ENCODE results near the gene FAM110A. TPM values are rescaled to one million over a fixed set of nuclear protein-coding genes. Genes with fewer than 3 reads are reported as not detected.
"Not testable (repeated sequence)": the region's sequence is repeated elsewhere in the genome, so short reads cannot be mapped to it uniquely, and the experiment has no call there.

FAM110A gene
- total and polyA plus RNA-seq, 8 donors: 1.8 to 8.4 (median 3.5) TPM

GRCh38 chr20:846894-847278 is 13.4 kb downstream of the FAM110A start:
- no peak for FAIRE-seq
- Histone ChIP-seq H3K4me1 (peaks cover 0 to 5% (median 0%) of the 10 kb centered on the region in 3 donors), H3K36me3 (no peaks in the 10 kb centered on the region), H3K27ac (no peak overlapping the region), H3K9me3 (no peaks in the 10 kb centered on the region), H3K27me3 (no peaks in the 10 kb centered on the region), H3K4me3 (no peak overlapping the region)
- 80 to 91% methylated on average over 7 of the region's 7 CpGs for WGBS, 2 donors
- DNase-seq: no peak
- ATAC-seq: no peak
- no peak for TF ChIP-seq CTCF (IDR thresholded peaks at IDR 0.05)
- intact Hi-C loops (cut with DNase I): no loop called here

- no peaks in the 10 kb centered on the region for H3K4me1 ChIP-seq
- H3K27me3 ChIP-seq: no peaks in the 10 kb centered on the region
- WGBS, 2 donors: 85% methylated on average over 5 of the region's 5 CpGs
- no peaks in the 10 kb centered on the region for H3K9me3 ChIP-seq
- H3K36me3 ChIP-seq: no peaks in the 10 kb centered on the region
- no peak overlapping the region for H3K4me3 ChIP-seq
- intact Hi-C loops (cut with DNase I): no loop called here
- no peak overlapping the region for H3K27ac ChIP-seq
- TF ChIP-seq CTCF (IDR thresholded peaks at IDR 0.05): no peak
- FAIRE-seq: no peak
- no peak for ATAC-seq
- no peak for DNase-seq
Observed at GRCh38 chr20:848193-848592, 14.7 kb downstream of the FAM110A start.

- not testable (repeated sequence) for FAIRE-seq, H3K27me3 ChIP-seq
- 91% methylated on average over 8 of the region's 8 CpGs for WGBS, 2 donors
Observed at GRCh38 chr20:848731-849130, 15.2 kb downstream of the FAM110A start.

GRCh38 chr20:853406-853996 is 20.0 kb downstream of the FAM110A start:
- intact Hi-C loops (cut with DNase I): no loop called here
- Histone ChIP-seq H3K27ac (no peak overlapping the region), H3K4me3 (no peak overlapping the region), H3K9me3 (no peaks in the 10 kb centered on the region), H3K4me1 (no peaks in the 10 kb centered on the region), H3K36me3 (no peaks in the 10 kb centered on the region), H3K27me3 (no peaks in the 10 kb centered on the region)
- 92 to 96% methylated on average over 4 of the region's 4 CpGs for WGBS, 2 donors
- no peak for TF ChIP-seq CTCF (IDR thresholded peaks at IDR 0.05)
- no peak for FAIRE-seq
- ATAC-seq: no peak
- DNase-seq: no peak

More at GRCh38 chr20:848731-849130, 15.2 kb downstream of the FAM110A start:
- ATAC-seq; H3K36me3 ChIP-seq; DNase-seq; H3K9me3 ChIP-seq; intact Hi-C loops (cut with DNase I); H3K4me3 ChIP-seq; H3K4me1 ChIP-seq; H3K27ac ChIP-seq: not testable (repeated sequence)

GRCh38 chr20:854601-855000 is 21.1 kb downstream of the FAM110A start:
- Histone ChIP-seq H3K27me3 (no peaks in the 10 kb centered on the region), H3K36me3 (no peaks in the 10 kb centered on the region), H3K27ac (no peak overlapping the region), H3K4me1 (no peaks in the 10 kb centered on the region), H3K4me3 (no peak overlapping the region), H3K9me3 (no peaks in the 10 kb centered on the region)
- intact Hi-C loops (cut with DNase I): no loop called here
- DNase-seq: no peak
- ATAC-seq: no peak
- no peak for FAIRE-seq
- WGBS, 2 donors: 62 to 64% methylated on average over 6 of the region's 6 CpGs
- no peak for TF ChIP-seq CTCF (IDR thresholded peaks at IDR 0.05)
